GM06990 (cell line): ENCODE measurements around the gene OBSCN.
A peak's percentile ranks its signal among the peaks of the same experiment; 100 is the strongest.

ENCODE experiments used
- DNase-seq: peaks from one replicate; pipeline ENCODE4 v3.0.0-alpha.2; 2011; ENCODE audit not compliant: insufficient read length; ENCODE audit errors: extremely low read depth
- H3K27me3 ChIP-seq: replicated peaks from 2 replicates; pipeline ENCODE4 v1.6.0; 2011; ENCODE audit warnings: low read length; ENCODE audit not compliant: control insufficient read depth, insufficient read depth
- H3K36me3 ChIP-seq: 2 replicates; pipeline ENCODE4 v1.5.1; 2011; ENCODE audit warnings: low read length; ENCODE audit not compliant: control insufficient read depth, insufficient read depth
- H3K4me3 ChIP-seq: replicated peaks from 2 replicates; pipeline ENCODE4 v1.5.1; 2011; ENCODE audit warnings: low read depth, mild to moderate bottlenecking, control low read depth, low read length
- CTCF ChIP-seq: IDR thresholded peaks from 2 replicates; pipeline ENCODE4 v1.5.1; 2011; ENCODE audit warnings: low read length, control low read depth, mild to moderate bottlenecking, inconsistent platforms; ENCODE audit not compliant: insufficient read depth, poor library complexity, severe bottlenecking

The OBSCN gene

GRCh38 chr1:228228601-228229074 lies 20.8 kb downstream of the OBSCN start:
- DNase-seq = no peak

DNA sequence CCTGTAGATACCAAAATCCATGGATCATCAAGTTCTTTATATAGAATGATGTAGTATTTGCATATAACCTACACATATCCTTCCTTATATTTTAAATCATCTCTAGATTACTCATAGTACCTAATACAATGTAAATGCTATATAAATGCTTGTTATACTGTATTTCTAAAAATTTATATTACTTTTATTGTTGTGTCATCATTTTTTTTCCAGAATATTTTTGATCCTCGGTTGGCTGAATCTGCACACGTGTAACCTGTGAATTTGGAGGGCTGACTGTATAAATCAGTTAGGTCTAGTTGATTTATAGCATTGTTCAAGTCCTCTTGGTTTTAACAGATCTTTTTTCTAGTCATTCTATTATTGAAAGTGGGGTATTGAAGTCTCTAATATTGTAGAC lies 23.3 kb downstream of the OBSCN start:
- H3K27me3 ChIP-seq = no peaks in the 10 kb centered on the region
- TF ChIP-seq CTCF = no peak
- H3K4me3 ChIP-seq = no peak overlapping the region
- H3K36me3 ChIP-seq = no peaks in the 10 kb centered on the region
- DNase-seq = no peak

More at GRCh38 chr1:228228601-228229074, 20.8 kb downstream of the OBSCN start:
- H3K36me3 ChIP-seq = no peaks in the 10 kb centered on the region
- no peaks in the 10 kb centered on the region for H3K27me3 ChIP-seq
- no peak for TF ChIP-seq CTCF
- no peak overlapping the region for H3K4me3 ChIP-seq

DNA sequence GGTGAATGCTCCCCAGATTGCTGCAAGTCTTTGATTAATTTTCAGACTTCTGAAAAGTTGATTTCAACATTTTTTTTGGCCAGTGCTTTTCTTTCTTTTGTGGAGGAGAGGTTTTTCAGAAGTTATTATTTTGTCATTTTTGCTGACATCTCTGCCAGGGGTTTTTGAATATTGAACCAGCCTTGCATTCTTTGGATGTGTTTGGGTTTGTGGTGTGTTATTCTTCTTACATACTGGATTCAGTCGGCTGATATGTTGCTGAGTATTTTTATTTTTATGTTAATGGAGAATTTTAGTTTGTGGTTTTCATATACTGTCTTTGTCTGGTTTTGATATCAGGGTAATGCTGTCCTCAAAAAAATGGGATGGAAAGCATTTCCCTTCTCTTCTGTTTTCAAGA lies 25.3 kb downstream of the OBSCN start:
- TF ChIP-seq CTCF = no peak
- no peaks in the 10 kb centered on the region for H3K36me3 ChIP-seq

GRCh38 chr1:228234921-228235320 lies 27.1 kb downstream of the OBSCN start:
- TF ChIP-seq CTCF = no peak
- no peaks in the 10 kb centered on the region for H3K27me3 ChIP-seq
- no peaks in the 10 kb centered on the region for H3K36me3 ChIP-seq
- no peak overlapping the region for H3K4me3 ChIP-seq
- DNase-seq = no peak

More for the DNA sequence above, 25.3 kb downstream of the OBSCN start:
- Histone ChIP-seq H3K4me3 (no peak overlapping the region), H3K27me3 (no peaks in the 10 kb centered on the region)
- no peak for DNase-seq

DNA sequence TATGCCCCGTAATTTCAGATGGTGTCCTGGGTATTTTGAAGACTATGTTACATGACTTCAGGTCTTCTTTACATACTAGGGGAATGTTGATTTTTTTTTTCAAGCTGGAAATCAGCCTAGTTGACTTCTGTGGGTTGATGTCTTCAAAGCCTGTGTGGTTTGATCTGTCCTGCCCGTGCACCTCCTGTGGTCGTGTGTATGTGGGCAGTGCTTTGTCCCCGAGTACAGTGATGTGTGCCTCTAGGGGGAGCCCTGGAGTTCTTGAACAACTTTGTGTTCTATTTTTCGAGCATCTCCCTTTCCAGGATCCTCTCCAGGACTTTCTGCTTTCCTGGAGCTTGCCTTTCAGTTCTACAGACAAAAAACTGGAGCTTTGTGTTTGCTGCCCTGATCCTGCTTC lies 28.9 kb downstream of the OBSCN start:
- Histone ChIP-seq H3K27me3 (no peaks in the 10 kb centered on the region), H3K36me3 (no peaks in the 10 kb centered on the region), H3K4me3 (no peak overlapping the region)
- TF ChIP-seq CTCF = peak; percentile 68
- no peak for DNase-seq

DNA sequence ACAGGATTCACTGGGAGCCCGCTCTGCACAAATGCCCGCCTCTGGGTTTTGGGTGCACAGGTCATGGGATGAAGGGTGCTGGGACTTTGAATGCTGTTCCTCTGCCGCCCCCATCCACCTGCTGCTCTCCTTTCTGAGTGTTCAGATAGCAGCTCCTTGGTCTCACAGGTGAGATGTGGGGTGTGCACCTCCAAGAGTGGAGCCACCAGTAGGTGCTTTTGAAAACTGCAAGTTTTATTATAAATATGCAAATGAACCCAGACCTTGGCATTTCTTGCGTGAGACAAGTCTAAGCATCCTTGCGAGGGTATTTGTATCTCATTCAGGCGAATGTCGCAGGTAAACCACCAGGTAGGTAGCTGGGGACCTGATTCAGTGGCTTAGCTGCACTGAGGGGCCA lies 30.2 kb downstream of the OBSCN start:
- DNase-seq = no peak
- TF ChIP-seq CTCF = no peak
- no peaks in the 10 kb centered on the region for H3K27me3 ChIP-seq
- no peak overlapping the region for H3K4me3 ChIP-seq
- H3K36me3 ChIP-seq = no peaks in the 10 kb centered on the region
